Right renal pelvis (tissue), 4 donors: ENCODE measurements around the gene HPD. TPM values are rescaled to one million over a fixed set of nuclear protein-coding genes. Genes with fewer than 3 reads are reported as not detected.
"Not testable (repeated sequence)": the region's sequence is repeated elsewhere in the genome, so short reads cannot be mapped to it uniquely, and the experiment has no call there.

Experiments used
- DNase-seq, 4 donors: peaks; one replicate each; pipeline ENCODE4 v3.0.0-alpha.2; 2013; ENCODE audit warnings: low read depth in 4 of 4, low spot score in 3 of 4, missing footprints in 1 of 4
- polyA plus RNA-seq, 4 donors: library from polyadenylated mRNA; unstranded; fragments of 120-200 nt; gene quantifications; one replicate each; pipeline ENCODE4 v1.2.1, GENCODE V29; 2013; ENCODE audit not compliant: insufficient read length in 4 of 4

HPD gene
- polyA plus RNA-seq, 4 donors = 1.5 to 5.3 (median 3.6) TPM

DNA sequence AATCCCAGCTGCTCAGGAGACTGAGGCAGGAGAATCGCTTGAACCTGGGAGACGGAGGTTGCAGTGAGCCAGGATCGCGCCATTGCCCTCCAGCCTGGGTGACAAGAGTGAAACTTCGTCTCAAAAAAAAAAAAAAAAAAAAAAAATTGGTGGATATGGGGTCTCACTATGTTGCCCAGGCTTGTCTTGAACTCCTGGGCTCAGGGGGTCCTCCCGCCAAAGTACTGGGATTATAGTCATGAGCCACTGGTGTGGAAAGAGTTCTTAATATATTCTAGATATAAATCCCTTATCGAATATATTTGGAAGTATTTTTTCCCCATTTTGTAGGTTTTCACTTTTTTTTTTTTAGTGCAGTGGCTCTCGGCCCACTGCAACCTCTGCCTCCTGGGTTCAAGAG lies 10.6 kb upstream of the HPD start:
- DNase-seq = not testable (repeated sequence)

GRCh38 chr12:121866331-121866730 lies 7.7 kb upstream of the HPD start:
- DNase-seq = no peak

GRCh38 chr12:121861636-121862254 lies 3.1 kb upstream of the HPD start:
- DNase-seq = no peak

- not testable (repeated sequence) for DNase-seq
Observed at GRCh38 chr12:121860699-121861098, 2.0 kb upstream of the HPD start.

GRCh38 chr12:121860257-121860656 lies 1.6 kb upstream of the HPD start:
- no peak for DNase-seq

DNA sequence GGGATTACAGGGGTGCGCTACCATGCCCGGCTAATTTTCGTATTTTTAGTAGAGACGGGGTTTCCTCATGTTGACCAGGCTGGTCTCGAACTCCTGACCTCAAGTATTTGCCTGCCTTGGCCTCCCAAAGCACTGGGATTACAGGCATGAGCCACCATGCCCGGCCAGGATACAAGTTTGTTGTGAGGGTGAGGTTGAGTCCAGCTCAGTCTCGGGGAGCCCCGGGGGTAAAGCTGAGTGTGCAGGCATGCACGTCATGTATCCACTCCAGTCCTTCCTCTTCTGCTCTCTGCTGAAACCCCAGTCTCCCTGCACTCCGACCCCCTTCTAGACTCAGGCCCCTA lies 369 bp downstream of the HPD start:
- DNase-seq = no peak

DNA sequence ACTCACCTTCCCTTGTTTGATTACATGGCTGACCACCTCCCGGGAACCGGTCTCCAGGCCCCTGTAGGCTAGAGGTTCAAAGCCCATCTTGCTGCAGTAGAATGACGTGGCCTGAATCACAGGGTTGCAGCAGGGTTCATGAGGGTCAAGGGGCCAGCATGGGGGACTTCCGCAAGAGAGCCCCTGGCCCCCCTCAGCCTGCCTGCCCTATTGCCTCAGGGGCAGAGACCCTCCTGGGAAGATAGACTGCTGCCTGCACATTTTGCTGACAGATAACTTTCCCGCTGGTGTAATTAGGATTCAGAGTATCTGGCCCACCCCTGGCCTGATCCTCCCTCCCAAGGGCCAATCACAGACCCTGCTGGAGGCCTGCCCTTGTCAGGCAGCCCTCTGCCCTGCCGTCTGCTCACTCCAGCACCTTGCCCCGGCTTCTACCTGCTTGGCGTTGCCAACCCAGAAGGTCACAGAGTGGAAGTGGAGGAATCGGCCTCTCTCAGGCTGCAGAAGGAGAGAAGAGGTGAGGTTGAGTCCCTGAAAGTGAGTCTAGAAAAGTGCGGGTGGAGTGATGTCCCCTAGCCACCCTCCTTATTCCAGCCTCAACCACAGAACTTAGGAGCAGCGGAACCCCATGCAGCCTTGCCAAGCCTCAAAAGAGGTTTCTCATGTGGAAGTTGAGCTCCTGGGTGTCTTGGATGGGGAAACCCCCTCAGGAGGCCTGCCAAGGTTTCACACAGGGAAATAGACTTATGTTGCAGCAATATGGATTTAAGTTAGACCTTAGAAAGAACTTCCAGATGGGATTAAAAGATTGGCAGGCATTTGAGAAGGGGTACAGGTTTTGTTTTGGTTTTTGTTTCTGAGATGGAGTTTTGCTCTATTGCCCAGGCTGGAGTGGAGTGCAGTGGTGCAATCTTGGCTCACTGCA lies 1.1 kb downstream of the HPD start:
- no peak for DNase-seq

DNA sequence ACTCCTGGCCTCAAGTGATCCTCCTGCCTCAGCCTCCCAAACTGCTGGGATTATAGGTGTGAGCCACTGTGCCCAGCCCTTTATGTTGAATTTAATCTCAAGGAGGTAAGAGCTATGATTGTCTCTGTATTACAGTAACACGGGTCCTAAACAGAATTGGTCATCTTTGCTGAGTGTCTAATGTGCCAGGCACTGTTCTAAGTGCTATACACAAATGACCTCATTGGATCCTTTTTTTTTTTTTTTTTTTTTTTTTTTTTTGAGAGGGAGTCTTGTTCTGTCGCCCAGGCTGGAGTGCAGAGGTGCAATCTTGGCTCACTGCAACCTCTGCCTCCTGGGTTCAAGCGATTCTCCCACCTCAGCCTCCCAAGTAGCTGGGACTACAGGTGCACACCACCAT lies 6.3 kb downstream of the HPD start:
- not testable (repeated sequence) for DNase-seq

GRCh38 chr12:121849665-121850064 lies 9.0 kb downstream of the HPD start:
- DNase-seq = no peak

- DNase-seq = no peak
Observed at GRCh38 chr12:121849211-121849610, 9.4 kb downstream of the HPD start.

- DNase-seq = no peak
Observed at GRCh38 chr12:121845701-121846100, 13.0 kb downstream of the HPD start.

- DNase-seq = no peak
Observed at GRCh38 chr12:121843236-121843982, 15.2 kb downstream of the HPD start.

DNA sequence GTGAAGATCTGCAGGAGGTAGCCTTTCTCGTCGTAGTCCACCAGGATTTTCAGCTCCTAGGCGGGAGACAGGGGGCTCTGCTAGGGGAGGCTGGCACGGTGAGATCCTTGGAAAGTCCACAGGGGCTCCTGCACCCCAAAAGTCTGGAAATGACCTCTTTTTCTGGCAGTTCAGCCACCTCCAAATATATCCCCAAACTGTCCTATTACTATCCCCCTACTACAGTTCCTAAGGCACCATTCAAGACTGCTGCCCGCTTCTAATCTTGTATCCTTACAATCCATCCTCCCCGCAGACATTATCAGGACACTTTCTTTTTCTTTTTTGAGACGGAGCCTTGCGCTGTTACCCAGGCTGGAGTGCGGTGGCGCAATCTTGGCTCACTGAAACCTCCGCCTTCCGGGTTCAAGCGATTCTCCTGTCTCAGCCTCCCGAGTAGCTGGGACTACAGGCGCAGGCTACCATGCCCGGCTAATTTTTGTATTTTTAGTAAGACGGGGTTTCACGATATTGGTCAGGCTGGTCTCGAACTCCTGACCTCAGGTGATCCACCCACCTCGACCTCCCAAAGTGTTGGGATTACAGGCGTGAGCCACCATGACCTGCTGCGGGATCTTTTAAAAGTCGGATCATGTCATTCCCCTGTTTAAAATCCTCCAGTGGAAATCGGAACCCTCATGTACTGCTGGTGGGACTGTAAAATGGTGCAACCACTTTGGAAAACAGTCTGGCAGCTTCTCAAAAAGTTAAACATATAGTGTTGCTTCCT lies 18.5 kb downstream of the HPD start:
- DNase-seq = no peak

DNA sequence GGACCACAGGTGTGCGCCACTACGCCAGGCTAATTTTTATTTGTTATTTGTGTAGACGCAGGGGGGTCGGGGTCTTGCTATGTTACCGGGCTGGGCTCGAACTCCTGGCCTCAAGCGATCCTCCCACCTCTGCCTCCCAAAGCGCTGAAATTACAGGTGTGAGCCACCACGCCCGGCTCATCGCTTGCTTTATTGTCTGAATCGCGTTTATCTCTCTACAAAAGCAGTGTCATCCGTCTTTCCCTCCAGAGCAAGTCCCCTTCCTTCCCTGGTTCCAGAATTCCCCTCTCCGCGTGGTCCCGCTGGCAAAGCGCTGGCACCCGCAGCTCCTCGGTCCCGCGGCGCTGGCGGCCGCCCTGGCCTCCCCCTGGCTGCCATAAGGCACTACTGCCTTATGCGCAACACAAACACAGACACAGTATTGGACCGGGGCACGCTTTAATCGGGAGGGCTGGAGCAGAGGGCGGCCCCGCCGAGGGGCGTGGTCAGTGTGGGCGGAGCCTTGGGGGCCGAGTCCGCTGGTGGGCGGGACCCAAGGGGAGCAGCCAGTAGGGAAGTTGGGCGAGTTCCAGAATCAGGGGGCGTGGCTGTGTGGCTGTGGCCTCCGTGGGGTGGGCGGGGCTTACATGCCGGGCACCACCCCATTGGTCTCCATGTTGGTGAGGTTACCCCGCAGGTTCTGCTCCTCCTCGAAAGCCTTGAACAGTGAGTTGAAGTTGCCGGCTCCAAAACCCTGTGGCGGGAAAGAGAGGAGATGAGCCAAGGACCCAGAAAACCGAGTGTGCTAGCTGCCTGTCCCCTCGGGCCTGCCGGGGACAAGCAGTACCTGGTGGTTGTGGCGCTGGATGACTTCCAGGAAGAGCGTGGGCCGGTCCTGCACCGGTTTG lies 19.3 kb downstream of the HPD start:
- DNase-seq = peak; percentile 93 to 96 (median 94)

- DNase-seq = no peak
Observed at GRCh38 chr12:121838126-121838525, 20.5 kb downstream of the HPD start.

GRCh38 chr12:121837680-121838079 lies 21.0 kb downstream of the HPD start:
- DNase-seq = no peak

DNA sequence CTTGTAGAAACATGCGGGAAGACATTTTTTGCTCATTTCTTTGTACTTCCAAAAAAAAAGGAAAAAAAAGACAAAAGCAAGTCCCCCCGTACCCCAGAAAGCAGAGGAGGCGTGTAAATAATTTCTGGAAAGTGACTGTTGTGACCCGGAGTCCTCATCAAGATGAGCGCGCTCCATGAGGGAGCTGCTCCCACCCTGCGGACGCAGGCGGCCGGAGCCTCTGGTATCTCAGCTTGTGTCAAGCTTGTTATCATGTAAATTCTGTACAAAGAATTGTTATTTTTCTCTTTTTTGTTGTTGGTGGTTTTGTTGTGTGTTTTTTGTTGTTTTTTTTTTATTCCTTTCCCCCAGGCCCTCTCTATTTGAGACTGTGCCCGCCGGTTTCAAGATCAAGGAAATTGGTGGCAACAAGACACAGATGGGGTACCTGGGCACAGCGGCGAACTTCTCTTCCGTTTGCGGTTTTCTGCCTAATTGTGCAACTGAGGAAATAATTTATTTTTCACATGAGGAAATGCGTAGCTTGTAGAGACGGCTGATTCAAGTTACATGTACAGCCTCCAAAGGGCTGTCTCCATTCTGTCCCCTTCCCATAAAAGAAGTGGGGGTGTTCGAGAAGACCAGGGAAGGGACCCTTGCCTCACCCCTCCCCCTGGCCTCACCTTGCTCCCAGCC lies 27.0 kb downstream of the HPD start:
- DNase-seq = no peak

- no peak for DNase-seq
Observed at GRCh38 chr12:121830588-121831265, 27.9 kb downstream of the HPD start.

GRCh38 chr12:121830134-121830533 lies 28.5 kb downstream of the HPD start:
- DNase-seq = no peak
